Activated T-cell treated with anti-CD3 and anti-CD28 coated beads for 24 hours (primary cell): ENCODE measurements around the gene JAKMIP1.

Experiments
- DNase-seq: peaks from one replicate; pipeline ENCODE4 v3.0.0-alpha.2; 2020; ENCODE audit warnings: low read depth

Gene JAKMIP1

DNA sequence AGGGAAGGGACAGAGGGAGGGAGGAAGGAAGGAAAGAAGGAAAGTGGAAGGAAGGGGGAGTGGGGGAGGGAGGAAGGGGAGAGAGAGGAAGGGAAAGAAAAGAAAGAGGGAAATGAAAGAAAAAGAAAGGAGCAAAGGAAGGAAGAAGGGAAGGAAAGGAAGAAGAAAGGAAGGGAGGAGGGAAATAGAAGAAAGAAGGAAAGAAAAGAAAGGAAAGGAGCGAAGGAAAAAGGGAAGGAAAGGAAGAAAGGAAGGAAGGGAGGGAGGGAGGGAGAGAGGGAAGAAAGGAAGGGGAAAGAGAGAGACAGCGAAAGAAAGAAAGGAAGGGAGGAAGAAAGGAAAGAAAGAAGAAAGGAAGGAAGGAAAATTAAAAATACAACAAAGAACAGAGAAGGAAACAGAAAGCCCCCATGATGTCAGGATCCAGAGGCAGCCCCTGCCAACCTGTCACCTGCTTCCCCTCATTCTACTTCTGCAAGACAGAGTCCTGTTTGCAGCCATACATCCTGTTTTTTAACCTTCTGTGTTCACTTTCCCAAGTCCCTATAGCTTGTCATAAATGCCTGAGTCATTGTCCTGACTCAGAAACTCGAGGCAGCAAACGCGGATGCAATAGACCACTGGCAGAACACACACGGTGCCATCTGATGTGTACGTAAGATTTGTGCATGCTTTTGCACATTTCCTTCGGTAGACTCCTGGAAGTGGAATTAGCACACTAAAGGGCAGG lies 105.2 kb downstream of the JAKMIP1 start:
- no peak for DNase-seq

DNA sequence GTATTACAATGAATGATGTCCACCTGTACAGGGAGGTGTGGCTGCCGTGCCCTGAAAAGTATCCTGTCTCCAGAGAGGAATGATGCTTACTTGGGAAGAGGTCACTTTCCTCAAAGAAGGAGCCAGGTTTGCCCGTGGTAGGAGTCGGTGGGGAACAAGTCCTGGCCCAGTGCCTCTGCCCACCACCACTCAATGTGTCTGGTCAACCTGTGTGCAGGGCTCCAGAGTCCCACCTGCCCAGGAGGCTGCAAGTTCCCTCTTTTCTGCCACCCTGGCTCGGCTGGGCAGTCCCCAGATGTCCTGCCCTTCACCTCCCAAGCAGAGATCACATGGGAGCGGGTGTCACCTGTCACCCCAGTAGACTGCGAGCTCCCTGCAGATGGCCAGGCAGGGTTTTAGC lies 106.7 kb downstream of the JAKMIP1 start:
- DNase-seq: no peak

DNA sequence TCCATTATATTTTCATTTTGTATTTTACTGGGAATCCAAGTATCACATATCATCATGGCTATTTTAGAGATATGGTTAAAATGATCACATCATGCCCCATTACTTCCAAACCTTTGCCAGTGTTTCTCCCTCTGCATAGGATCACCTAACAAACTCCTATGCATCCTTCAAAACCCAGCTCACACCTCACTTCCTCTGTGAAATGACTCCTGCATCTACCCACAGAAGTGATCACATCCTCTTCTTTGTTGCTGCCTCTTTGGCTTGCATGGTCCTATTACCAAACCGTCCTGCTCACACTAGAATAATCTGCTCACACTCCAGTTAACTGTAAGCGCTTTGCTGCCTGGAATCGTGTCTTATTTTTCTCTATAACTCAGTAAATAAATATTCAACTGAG lies 107.4 kb downstream of the JAKMIP1 start:
- DNase-seq: no peak

DNA sequence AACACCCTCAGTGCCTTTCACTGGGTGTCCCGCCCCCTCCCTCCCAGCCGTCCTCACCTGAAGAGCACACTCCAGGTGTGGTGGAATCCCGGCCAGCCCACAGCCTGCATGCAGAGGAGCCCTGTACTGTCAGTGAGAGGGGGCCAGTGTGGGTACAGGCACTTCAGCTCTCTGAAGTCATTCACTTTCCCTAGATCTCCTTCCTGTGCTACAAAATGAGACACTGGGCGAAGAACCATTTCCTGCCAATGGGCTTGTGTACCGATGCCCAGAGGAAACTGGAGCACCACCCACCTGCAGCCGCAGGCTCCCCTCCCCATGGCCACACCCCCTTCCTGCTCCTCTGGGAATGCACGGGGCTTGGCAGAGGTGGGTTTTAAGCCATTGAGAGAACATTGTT lies 108.2 kb downstream of the JAKMIP1 start:
- DNase-seq: no peak

DNA sequence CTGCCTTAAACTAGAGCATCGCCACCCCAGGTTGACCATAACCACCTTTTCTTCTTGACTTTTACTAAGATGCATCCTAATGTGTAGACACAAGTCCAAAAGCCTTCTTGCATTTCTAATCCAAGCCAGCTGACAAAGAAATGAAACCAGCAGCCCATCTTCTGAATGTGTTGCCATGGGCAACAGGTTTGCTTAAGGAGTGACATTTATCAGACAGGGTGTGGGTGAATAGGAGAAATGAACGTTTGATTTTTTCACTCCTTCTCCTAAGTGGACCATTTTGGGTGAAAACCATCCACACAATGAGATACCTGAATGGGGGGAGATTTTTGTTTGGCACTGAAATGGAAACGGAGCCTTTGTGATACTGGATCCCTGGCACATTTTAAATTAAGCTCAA lies 109.4 kb downstream of the JAKMIP1 start:
- DNase-seq: no peak

DNA sequence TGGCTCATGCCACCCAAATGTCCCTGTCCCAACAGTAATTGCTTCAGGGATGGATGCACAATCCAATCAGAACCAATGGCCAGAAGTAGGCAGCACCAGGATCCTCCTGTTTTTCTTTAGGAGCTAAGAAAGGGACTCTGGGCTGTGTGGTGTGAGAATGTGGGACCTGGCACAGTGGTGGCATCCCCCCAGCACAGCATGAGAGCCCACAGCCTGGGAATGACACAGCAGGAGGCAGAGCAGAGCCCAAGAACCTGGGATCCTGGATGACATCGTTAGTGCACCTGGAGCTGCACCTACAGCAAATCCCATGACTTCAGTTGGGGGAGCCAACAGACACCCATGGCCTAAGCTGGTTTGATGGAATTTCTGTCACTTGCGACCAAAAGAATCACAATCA lies 111.4 kb downstream of the JAKMIP1 start:
- no peak for DNase-seq

DNA sequence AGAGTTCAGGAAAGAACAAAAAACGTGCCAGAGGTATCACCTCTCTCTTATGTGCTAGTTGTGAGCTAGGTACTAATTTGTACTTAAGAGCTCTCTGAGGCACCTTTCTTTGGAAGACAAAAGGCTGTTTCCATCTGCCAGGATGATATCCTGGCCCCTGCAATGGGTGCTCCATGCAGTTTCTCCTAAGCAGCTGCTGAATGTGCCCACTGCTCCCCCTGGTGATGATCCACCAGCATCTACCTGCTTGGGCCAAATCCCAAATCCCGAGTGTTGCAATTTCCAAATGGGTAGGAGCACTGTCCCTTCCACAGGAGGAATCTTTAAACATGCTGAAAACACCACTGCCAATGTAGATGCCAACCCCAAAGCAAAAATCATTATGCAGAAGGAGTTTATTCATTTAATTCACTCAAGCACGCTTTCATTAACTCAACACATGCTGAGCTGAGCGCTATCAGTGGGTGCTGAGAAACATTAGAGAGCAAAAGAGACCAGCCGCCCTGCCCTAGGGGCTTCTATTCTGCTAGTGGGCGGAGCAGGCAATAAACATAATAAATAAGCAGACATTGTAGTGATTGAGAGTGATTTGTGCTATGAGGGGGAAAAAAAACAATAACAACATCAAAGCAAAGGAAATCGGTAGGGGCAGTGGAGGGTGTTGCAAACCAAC lies 112.5 kb downstream of the JAKMIP1 start:
- DNase-seq: no peak

DNA sequence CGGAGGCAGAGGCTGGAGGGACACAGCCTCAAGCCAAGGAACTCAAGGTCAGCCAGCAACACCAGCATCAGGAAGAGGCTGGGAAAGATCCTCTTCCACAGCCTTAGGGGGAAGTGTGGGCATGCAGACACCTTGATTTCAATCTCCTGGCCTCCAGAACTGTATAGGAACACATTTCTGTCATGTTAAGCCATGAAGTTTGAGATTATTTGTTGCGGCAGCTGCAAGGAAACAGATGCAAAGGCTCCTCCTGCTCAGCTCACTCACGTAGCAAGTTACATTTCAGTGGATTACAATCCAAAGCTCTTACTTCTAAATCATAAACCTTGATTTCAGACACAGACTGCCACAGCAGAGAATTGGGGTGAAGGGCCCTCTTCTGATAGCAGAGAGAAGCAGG lies 113.5 kb downstream of the JAKMIP1 start:
- DNase-seq: no peak

DNA sequence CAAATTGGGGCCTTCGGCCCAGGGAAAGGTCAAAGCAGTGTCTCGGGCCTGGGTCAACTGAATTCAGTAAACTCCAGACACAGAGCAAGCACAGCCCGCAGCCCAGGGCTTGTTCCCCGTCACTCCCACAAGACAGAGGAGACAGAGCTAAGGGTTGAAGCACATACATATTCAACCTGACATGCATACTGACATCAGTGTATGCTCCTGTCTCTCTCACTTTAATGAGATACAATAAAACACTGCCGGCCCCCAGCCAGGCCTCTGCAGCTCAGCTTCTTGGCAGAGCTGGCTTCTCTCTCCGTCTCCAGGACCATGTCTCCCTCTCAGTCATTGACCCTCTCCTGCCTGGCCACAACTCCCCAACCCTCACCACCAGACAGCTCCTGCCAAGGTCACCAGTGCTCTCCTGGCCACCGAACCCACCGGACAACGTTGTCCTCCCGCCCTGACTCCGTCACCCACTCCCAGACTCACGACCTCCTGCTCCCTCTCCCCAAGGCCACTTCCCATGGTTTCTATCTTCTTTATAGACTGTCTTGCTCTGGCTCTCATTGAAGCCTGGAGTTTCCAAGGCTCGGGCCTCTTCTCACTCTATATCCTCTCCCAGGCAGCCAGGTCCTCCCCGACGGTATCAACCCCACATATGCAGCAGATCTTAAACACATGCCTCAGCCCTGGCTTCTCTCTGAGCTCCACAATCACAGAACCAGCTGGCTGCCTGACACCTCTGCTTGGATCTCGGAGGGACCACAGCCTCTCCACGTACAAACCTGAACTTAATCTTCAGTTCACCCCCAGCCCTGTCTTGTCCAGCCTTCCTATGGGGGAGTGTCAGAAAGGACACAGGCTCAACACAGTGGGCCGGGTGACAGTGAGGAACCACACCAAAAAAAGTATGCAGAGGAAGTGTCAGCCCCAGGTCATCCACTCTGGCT lies 114.4 kb downstream of the JAKMIP1 start:
- no peak for DNase-seq

DNA sequence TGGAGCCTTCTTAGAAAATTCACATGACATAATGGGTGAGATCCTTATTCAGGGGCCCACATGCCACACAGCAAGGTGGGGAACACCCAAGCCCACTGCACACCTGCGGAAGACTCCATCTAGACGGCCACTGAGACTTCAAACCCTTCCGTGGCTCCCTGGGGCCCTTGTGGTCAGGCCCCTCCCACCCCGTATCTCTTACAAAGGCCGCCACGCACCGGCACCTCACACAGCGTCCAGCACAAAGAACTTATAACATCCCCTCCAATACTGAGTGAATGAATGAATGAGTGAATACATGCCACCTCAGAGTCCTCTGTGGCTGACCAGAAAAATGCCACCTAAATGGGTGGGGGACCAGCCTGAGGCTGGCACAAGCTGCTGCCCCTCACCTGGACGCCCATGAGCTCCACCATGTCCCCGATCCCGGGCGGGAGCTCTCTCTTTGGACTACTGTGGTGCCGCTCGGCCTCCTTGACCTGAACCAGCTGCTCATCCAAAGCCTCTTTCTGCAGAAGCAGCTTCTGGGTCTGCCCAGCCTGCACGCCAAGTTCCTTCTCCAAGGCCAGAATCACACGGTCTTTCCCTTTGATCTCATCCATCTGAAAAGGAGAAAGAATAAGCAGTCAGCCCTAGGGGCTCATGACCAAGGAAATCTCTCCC lies 115.2 kb downstream of the JAKMIP1 start:
- DNase-seq: no peak

DNA sequence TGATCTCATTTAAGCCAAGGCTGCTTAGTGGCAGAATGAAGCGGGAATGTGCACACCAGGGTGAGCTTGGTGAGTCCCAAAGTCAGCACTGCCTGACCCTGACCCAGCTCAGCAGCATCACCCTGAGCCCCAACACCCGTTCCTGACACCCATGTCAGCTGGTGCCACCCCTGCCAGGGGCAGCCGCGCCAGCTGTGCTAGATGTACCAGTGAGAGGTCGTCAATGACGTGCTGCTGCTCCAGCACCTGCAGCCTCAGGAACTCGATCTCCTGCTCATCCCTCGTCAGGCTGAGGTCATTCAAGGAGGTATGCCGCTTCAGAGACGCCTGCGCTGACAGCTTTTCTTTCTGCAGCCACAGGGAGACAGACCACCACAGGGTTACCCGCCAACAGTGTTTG lies 120.4 kb downstream of the JAKMIP1 start:
- no peak for DNase-seq

DNA sequence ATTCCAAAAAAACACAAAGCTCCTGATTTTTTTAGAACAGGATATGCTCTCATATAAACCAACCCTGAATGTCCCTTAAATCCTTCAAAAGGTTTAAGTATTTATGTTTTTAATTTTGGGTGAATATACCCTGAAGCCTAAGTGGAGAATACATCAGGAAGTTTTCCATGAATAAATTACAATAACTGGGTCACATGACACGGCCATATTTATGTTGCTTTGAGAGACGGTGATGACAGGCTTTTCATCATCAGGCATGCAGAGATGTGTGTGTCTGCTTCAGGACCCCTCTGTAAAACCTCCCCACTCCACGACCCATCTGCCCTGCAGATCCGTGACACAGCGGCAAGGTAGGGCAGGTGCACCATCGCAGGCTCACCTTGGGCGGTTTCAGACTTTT lies 121.8 kb downstream of the JAKMIP1 start:
- DNase-seq: no peak

DNA sequence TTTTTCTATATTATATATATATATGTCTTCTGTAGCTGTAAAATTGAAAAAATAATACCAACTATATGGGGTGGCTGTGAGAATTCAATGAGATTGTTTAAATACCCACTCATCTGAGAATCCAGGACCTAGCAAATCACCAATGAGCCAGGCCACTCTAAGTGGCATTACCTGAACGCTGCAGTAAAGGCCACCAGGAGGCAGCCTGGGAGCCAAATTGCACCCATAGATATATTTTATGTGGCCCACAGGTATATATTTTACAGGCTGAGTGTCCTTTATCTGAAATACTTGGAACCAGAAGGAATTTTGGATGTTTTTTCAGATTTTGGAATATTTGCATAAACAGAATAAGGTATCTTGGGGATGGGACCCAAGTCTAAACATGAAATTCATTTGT lies 124.0 kb downstream of the JAKMIP1 start:
- no peak for DNase-seq

DNA sequence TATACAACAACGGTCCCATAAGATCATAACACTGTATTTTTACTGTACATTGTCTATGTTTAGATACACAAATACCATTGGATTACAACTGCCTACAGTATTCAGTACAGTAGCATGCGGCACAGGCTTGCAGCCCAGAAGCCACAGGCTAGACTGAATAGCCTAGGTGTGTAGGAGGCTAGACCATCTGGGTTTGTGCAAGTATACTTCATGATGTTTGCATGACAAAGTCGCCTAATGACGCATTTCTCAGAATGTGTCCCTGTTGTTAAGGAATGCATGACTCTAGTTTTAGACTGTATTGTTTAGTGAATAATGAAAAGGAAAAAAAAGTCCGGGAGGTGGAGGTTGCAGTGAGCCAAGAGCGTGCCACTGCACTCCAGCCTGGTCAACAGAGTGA lies 125.6 kb downstream of the JAKMIP1 start:
- DNase-seq: no peak

DNA sequence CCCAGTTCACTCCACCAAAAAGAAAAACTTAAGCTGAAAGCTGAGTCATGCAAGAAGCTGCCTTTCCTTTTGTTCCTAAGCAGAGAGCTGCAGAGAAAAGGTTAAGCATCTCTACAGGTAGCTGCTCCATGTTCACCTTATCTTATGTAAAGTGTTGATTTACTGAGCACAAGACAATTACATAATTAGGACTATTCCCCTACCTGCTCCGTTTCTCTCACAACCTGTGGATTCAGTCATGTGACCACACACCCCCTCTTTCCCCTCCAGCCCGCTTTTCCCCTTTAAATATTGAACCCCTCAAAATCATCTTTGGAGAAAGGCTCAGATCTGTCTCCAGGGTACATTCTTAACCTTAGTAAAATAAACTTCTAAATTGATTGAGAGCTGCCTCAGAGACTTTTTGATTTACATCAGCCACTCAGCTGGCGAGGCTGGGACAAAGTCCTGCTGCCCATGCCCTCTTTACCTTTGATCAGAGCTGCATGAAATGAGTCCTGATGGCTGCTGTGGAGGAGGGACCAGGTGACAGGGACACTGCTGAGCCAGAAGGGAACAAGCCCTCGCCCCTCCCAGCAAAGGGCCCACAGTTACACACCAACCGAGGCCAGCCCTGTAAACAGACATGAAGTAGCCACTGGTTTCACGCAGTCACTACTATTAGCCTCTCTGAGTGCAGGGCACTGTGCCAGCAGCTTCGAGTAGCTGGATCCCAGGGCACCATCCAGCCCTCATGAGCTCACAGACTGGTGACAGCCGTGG lies 128.2 kb downstream of the JAKMIP1 start:
- DNase-seq: no peak

DNA sequence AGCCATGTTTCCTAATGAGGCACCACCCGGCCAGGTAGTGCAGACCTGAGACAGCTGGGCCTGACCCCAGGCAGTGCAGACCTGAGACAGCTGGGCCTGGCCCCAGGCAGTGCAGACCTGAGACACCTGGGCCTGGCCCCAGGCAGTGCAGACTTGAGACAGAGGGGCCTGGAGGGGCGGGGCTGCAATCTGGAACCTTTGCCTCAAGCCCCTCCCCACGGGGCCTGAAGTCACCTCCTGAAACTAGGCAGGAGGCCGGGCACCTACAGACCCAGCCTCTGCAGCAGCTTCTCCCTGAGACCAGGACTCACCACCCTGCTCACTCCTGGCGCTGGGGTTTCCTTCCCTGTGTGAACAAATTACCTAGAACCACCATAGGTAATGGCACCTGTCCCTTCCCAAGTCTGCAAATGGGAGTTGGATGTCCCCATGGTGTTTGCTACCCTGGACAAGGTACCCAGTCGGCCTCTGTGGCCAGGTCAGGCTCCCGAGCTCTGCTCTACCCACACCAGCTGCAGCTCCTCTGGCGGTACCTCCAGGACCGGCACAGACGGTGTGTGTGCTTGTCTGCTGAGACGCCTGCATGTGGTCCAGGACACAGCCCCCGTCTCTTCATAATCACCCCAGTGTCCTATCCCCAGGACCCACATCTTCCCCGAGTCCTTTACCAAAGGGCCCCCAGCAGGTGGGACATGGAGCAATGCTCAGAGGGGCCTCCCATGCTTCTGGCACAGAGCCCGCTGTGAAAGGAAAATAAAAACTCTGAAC lies 129.0 kb downstream of the JAKMIP1 start:
- no peak for DNase-seq

DNA sequence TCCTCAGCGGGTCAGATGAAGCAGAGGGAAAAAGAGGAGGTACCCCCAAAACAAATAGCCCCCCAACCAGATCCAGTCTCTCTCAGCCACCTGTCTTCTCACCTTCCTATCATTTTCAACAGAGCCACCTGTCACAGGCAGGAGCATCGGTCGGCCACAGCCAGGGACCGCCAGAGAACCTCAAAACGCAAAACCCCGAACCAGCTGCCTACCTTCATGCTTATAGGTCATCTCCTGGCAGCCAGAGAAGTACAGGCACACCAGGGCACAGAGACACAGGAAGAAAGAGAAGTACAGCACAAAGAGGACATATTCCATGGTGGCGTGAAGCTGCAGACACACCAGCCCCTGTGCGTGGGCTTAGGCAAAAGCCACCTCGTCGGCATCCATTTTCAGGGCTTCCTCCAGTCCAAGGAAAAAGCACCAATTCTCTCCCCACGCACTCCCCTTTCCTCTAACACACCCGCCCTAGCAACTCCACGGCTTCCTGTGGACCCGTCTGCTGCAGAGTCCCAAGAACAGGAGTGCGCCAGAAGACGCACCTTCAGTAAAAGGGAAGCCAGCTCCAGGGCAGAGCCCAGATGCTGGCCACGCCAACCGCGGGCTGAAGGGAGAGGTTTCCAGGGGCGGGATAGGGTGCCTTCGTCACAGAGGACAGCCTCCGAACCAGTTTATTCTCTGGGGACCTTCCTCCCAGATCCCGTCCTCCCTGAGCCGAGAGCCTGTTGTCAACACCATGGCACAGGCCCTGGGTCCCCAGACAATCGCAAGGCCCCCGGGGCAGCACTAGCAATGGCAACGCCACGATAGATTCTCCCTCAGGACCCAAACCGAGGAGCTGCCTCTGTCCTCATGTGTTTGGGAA lies 130.3 kb downstream of the JAKMIP1 start:
- no peak for DNase-seq

DNA sequence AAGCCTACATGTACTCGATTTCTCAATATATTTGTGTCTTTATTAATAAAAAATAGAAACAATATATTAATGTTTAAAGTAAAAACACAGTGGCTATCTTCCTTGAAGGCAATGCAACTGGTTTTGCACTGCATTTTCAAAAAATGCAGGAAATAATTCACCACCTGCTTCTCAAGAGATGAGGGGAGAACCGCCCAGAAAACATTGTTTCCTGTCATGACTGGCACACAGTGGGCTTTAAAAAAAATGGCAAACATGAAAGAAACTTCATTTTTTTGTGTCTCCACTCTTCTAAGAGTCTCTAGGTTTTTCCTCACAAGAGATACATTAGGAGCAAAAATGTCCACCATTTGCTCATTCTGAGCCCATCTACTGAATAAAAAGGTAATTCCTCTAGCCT lies 131.4 kb downstream of the JAKMIP1 start:
- DNase-seq: no peak

DNA sequence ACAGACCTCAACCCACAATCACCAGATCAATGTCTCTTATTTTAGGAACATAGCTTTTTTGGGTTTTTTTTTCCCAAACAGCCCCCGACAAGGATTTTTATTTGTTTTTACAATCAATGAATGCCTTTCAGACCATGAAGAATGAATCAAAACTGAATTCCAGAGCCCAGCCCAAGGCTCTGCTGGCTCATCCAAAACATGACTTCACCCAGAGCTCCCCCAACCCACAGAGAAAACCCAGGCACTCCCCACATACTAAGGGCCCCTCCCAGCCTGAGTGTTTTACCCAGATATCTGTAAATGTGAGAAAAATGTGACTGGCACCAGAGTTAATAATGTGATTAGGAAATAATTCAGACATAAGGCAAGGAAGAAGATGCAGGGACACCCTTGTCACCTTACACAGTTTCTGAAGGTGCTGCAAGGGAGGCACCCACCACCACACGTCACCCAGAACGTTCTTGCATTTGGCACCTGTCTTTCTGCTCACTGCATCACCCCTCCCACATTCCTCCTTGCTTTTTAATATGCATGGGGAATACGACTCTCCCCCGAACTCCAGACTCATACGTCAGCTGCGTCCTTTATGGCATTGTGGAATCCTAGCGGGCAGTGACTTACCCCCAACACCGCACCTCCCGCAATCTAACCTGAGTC lies 134.3 kb downstream of the JAKMIP1 start:
- DNase-seq: no peak
